Measurements from ENCODE around the gene CCL20.
A peak's percentile ranks its signal among the peaks of the same experiment; 100 is the strongest.

The CCL20 gene

GRCh38 chr2:227802882-227803281 is 10.8 kb upstream of the CCL20 start:
- no peak overlapping the region for H3K4me3 ChIP-seq (ENCODE audit: control insufficient read depth, low read depth, low read length)
- TF ChIP-seq CTCF (conservative IDR thresholded peaks at IDR 0.05; ENCODE audit: control insufficient read depth, insufficient read depth, low read depth, low read length) = no peak
- DNase-seq (ENCODE audit: low read depth) = no peak

- TF ChIP-seq CTCF (conservative IDR thresholded peaks at IDR 0.05; ENCODE audit: control insufficient read depth, insufficient read depth, low read depth, low read length) = no peak
- no peak overlapping the region for H3K4me3 ChIP-seq (ENCODE audit: control insufficient read depth, low read depth, low read length)
- peak; percentile 28 for DNase-seq (ENCODE audit: low read depth)
Measured at GRCh38 chr2:227804975-227805374, 8.7 kb upstream of the CCL20 start.

- no peak for TF ChIP-seq CTCF (conservative IDR thresholded peaks at IDR 0.05; ENCODE audit: control insufficient read depth, insufficient read depth, low read depth, low read length)
- H3K4me3 ChIP-seq (ENCODE audit: control insufficient read depth, low read depth, low read length) = no peak overlapping the region
- DNase-seq (ENCODE audit: low read depth) = no peak
Measured at GRCh38 chr2:227805578-227805977, 8.1 kb upstream of the CCL20 start.

GRCh38 chr2:227808936-227809335 is 4.7 kb upstream of the CCL20 start:
- DNase-seq (ENCODE audit: low read depth) = no peak
- H3K4me3 ChIP-seq (ENCODE audit: control insufficient read depth, low read depth, low read length) = no peak overlapping the region
- TF ChIP-seq CTCF (conservative IDR thresholded peaks at IDR 0.05; ENCODE audit: control insufficient read depth, insufficient read depth, low read depth, low read length) = no peak

- no peak for TF ChIP-seq CTCF (conservative IDR thresholded peaks at IDR 0.05; ENCODE audit: control insufficient read depth, insufficient read depth, low read depth, low read length)
- no peak for DNase-seq (ENCODE audit: low read depth)
- no peak overlapping the region for H3K4me3 ChIP-seq (ENCODE audit: control insufficient read depth, low read depth, low read length)
Measured at GRCh38 chr2:227812001-227812400, 1.6 kb upstream of the CCL20 start.

GRCh38 chr2:227813229-227813561 is 447 bp upstream of the CCL20 start:
- no peak for TF ChIP-seq CTCF (conservative IDR thresholded peaks at IDR 0.05; ENCODE audit: control insufficient read depth, insufficient read depth, low read depth, low read length)
- H3K4me3 ChIP-seq (ENCODE audit: control insufficient read depth, low read depth, low read length) = no peak overlapping the region
- no peak for DNase-seq (ENCODE audit: low read depth)

- peak; percentile 22 for DNase-seq (ENCODE audit: low read depth)
- no peak for TF ChIP-seq CTCF (conservative IDR thresholded peaks at IDR 0.05; ENCODE audit: control insufficient read depth, insufficient read depth, low read depth, low read length)
- peak overlapping the region; percentile 69 for H3K4me3 ChIP-seq (ENCODE audit: control insufficient read depth, low read depth, low read length)
Measured at GRCh38 chr2:227815066-227815465, 1.4 kb downstream of the CCL20 start.
